C4-2B (cell line): ENCODE measurements around the gene ZSWIM4.

Experiments used
- CTCF ChIP-seq: fragments of 450-650 bp; conservative IDR thresholded peaks from 2 replicates; pipeline ENCODE4 v1.5.1; 2017; ENCODE audit warnings: mild to moderate bottlenecking
- ZFX ChIP-seq: fragments of 450-650 bp; IDR thresholded peaks from 2 replicates; pipeline ENCODE4 v1.6.1; 2017

DNA sequence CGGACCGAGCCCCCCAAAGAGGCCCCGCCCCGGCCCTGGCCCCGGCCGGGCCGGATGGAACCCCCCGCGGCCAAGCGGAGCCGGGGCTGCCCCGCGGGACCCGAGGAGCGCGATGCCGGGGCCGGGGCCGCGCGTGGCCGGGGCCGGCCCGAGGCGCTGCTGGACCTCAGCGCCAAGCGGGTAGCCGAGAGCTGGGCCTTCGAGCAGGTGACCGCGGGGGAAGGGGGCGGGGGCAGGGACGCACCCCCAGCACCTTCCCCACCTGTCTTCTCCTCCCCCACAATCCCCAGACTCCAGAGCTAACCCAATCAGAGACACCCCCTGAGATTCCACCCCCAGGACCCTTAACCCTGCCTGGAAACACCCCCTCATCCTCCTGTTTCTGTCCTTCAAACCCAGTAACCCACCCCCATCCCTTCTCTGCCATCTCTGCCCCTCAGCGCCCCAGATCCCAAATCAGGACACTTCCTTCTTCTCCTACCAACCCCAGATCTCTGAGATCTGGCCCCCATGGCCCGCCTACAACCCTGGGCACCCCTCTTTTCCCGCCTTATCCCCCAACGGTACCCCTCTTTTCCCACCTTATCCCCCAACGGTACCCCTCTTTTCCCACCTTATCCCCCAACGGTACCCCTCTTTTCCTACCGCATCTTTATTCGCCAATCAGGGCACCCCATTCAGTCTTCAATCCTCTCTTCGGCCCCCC lies 505 bp downstream of the ZSWIM4 start:
- TF ChIP-seq CTCF (no peak), ZFX (peak; percentile 47; the same call in 1 of the 2 replicates)
